ENCODE data around the gene LAMC3.

The LAMC3 gene

GRCh38 chr9:130990978-130991777, 17.8 kb upstream of the LAMC3 start:
- Histone ChIP-seq H3K4me2 (no peak overlapping the region), H3K9ac (no peak overlapping the region), H3K4me1 (ENCODE audit: low read depth, poor library complexity, severe bottlenecking) (no peaks in the 10 kb centered on the region)

DNA sequence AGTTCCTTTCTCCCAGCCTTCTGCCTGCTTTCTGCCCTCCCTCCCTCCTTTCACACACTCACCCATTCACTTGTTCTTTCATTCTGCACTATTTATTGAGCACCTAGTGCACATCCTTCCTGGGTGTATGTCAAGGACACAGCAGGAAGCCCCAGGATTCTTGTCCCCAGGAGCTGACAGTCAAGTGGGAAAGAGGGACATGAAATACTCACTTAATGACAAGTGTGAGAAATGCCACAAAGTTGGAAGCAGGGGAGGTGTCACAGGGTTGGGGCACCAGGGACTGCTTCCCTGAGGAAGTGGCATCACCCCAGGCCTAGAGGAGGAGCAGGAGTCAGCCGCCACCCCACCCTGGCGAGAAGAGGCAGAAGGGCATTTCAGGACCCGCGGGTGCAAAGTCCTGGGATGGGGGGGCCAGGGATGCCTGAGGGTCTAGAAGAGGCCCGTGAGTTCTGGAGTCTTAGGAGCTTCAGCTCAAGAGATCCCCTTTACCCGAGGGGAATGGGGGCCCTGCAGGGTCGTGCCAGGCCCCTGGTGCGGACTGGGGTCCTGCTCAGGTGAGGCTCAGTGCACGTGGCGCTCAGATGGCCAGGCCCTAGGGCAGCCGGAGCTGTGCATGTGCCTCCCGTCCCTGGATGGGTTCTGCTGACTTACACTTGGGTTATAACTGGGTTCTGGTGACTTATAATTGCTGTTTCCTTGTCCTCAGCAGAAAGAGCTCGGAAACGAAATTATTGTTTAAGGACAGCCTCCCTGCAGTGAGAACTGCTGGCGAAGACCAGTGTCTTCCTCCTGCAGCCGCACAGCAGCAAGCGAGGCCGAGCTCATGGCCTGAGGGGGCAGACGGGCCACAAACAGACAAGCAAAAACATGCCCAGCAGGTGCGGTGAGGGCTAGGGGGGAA, 16.9 kb upstream of the LAMC3 start:
- Histone ChIP-seq H3K4me3 (IDR thresholded peaks at IDR 0.05; ENCODE audit: insufficient read depth, low read depth, low read length) (no peak overlapping the region), H3K36me3 (ENCODE audit: insufficient read depth) (no peaks in the 10 kb centered on the region), H3K4me2 (no peak overlapping the region), H3K4me1 (ENCODE audit: low read depth, poor library complexity, severe bottlenecking) (no peaks in the 10 kb centered on the region), H3K9ac (no peak overlapping the region), H4K20me1 (ENCODE audit: insufficient read depth) (no peaks in the 10 kb centered on the region), H3K79me2 (ENCODE audit: insufficient read depth, low read depth) (no peaks in the 10 kb centered on the region), H2AFZ (ENCODE audit: low read depth) (no peak overlapping the region), H3K27me3 (ENCODE audit: insufficient read depth, low read depth) (peaks cover 87% of the 10 kb centered on the region), H3K27ac (no peak overlapping the region)
- TF ChIP-seq, protein P1, sequence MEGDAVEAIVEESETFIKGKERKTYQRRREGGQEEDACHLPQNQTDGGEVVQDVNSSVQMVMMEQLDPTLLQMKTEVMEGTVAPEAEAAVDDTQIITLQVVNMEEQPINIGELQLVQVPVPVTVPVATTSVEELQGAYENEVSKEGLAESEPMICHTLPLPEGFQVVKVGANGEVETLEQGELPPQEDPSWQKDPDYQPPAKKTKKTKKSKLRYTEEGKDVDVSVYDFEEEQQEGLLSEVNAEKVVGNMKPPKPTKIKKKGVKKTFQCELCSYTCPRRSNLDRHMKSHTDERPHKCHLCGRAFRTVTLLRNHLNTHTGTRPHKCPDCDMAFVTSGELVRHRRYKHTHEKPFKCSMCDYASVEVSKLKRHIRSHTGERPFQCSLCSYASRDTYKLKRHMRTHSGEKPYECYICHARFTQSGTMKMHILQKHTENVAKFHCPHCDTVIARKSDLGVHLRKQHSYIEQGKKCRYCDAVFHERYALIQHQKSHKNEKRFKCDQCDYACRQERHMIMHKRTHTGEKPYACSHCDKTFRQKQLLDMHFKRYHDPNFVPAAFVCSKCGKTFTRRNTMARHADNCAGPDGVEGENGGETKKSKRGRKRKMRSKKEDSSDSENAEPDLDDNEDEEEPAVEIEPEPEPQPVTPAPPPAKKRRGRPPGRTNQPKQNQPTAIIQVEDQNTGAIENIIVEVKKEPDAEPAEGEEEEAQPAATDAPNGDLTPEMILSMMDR (conservative IDR thresholded peaks at IDR 0.05; ENCODE audit: low read depth, low read length): no peak

More at GRCh38 chr9:130990978-130991777, 17.8 kb upstream of the LAMC3 start:
- H2AFZ ChIP-seq (ENCODE audit: low read depth): no peak overlapping the region
- H3K27me3 ChIP-seq (ENCODE audit: insufficient read depth, low read depth): peaks cover 90% of the 10 kb centered on the region
- H4K20me1 ChIP-seq (ENCODE audit: insufficient read depth): no peaks in the 10 kb centered on the region
- TF ChIP-seq, protein P1 (conservative IDR thresholded peaks at IDR 0.05; ENCODE audit: low read depth, low read length): no peak
- no peaks in the 10 kb centered on the region for H3K79me2 ChIP-seq (ENCODE audit: insufficient read depth, low read depth)
- no peak overlapping the region for H3K27ac ChIP-seq
- no peaks in the 10 kb centered on the region for H3K36me3 ChIP-seq (ENCODE audit: insufficient read depth)
- H3K4me3 ChIP-seq (IDR thresholded peaks at IDR 0.05; ENCODE audit: insufficient read depth, low read depth, low read length): no peak overlapping the region

DNA sequence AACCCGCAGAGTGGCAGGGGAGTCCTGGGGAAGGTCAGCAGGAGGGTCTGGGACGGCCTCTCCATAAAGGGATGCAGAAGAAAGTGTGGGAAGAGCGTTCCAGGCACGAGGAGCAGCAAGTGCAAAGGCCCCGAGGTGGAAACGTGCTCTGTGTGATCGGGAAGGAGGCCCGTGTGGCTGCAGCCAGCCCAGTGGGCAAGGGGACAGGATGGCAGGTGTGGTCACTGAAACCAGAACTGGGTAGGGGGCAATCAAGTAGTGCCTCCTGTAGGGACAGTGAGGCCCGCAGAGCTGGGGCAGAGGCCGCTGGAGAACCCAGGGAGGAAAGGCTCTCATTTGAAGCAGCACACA, 16.3 kb upstream of the LAMC3 start:
- Histone ChIP-seq H3K4me2 (no peak overlapping the region), H3K4me3 (IDR thresholded peaks at IDR 0.05; ENCODE audit: insufficient read depth, low read depth, low read length) (no peak overlapping the region), H3K27me3 (ENCODE audit: insufficient read depth, low read depth) (peaks cover 87% of the 10 kb centered on the region), H3K9ac (no peak overlapping the region), H4K20me1 (ENCODE audit: insufficient read depth) (no peaks in the 10 kb centered on the region), H3K27ac (no peak overlapping the region), H3K4me1 (ENCODE audit: low read depth, poor library complexity, severe bottlenecking) (no peaks in the 10 kb centered on the region), H3K36me3 (ENCODE audit: insufficient read depth) (no peaks in the 10 kb centered on the region), H2AFZ (ENCODE audit: low read depth) (no peak overlapping the region), H3K79me2 (ENCODE audit: insufficient read depth, low read depth) (no peaks in the 10 kb centered on the region)
- TF ChIP-seq, protein P1 (conservative IDR thresholded peaks at IDR 0.05; ENCODE audit: low read depth, low read length): no peak

- Histone ChIP-seq H3K4me3 (IDR thresholded peaks at IDR 0.05; ENCODE audit: insufficient read depth, low read depth, low read length) (no peak overlapping the region), H3K79me2 (ENCODE audit: insufficient read depth, low read depth) (no peaks in the 10 kb centered on the region), H3K27me3 (ENCODE audit: insufficient read depth, low read depth) (peaks cover 88% of the 10 kb centered on the region), H4K20me1 (ENCODE audit: insufficient read depth) (no peaks in the 10 kb centered on the region), H3K27ac (no peak overlapping the region), H3K4me1 (ENCODE audit: low read depth, poor library complexity, severe bottlenecking) (no peaks in the 10 kb centered on the region), H2AFZ (ENCODE audit: low read depth) (no peak overlapping the region), H3K9ac (no peak overlapping the region), H3K4me2 (no peak overlapping the region), H3K36me3 (ENCODE audit: insufficient read depth) (no peaks in the 10 kb centered on the region)
- TF ChIP-seq, protein P1 (conservative IDR thresholded peaks at IDR 0.05; ENCODE audit: low read depth, low read length): no peak
These were observed 15.5 kb upstream of the LAMC3 start for GRCh38 chr9:130993303-130994030.

Data from KMS-11 (cell line).